ENCODE results near the gene DCAKD.

The DCAKD gene

GRCh38 chr17:45031231-45032173 is 19.9 kb downstream of the DCAKD start:
- no peak for DNase-seq (ENCODE audit: low read depth in 2 of 3, low spot score in 1 of 3)

DNA sequence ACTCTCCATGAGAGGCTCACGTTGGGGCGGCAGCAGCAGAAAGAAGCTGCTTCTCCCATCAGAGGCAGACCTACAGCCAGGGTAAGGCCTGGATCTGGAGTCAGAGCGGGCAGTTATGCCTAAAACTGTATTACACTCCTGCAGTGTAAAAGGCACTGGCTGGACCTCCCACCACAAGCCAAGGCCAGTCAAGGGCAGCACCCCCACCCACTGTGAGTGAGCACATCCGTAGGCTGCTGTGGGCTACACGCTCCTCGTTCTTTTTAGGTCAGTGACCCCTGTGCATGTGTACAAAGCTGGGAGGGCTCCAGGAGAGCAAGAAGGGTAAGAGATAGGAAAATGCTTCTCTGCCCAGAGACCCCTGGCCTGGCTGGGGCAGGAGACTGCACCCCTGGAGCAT is 20.7 kb downstream of the DCAKD start:
- no peak for DNase-seq (ENCODE audit: low read depth in 2 of 3, low spot score in 1 of 3)

GRCh38 chr17:45029758-45030423 is 21.5 kb downstream of the DCAKD start:
- DNase-seq (ENCODE audit: low read depth in 2 of 3, low spot score in 1 of 3), result no peak

GRCh38 chr17:45029096-45029495 is 22.3 kb downstream of the DCAKD start:
- no peak for DNase-seq (ENCODE audit: low read depth in 2 of 3, low spot score in 1 of 3)

- no peak for DNase-seq (ENCODE audit: low read depth in 2 of 3, low spot score in 1 of 3)
These were observed 28.6 kb downstream of the DCAKD start for GRCh38 chr17:45022655-45023339.

DNA sequence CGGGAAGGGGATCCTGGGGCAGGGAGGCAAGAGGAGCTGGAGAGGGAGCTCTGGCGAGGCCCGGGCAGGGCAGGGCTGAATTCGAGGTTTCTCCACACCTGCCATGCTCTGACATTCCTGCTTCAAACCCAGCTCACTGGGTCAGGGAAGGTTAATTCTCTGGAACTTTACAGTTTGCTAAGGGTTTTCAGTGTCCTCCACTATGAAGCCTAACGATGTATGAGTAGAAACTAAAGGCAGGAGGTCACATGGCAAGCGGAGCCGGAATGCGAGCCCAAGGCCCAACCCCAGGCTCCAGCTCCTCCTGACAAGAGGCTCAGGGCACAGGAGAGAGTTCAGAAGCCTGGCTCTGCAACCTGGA is 29.2 kb downstream of the DCAKD start:
- DNase-seq (ENCODE audit: low read depth in 2 of 3, low spot score in 1 of 3), result no peak

DNA sequence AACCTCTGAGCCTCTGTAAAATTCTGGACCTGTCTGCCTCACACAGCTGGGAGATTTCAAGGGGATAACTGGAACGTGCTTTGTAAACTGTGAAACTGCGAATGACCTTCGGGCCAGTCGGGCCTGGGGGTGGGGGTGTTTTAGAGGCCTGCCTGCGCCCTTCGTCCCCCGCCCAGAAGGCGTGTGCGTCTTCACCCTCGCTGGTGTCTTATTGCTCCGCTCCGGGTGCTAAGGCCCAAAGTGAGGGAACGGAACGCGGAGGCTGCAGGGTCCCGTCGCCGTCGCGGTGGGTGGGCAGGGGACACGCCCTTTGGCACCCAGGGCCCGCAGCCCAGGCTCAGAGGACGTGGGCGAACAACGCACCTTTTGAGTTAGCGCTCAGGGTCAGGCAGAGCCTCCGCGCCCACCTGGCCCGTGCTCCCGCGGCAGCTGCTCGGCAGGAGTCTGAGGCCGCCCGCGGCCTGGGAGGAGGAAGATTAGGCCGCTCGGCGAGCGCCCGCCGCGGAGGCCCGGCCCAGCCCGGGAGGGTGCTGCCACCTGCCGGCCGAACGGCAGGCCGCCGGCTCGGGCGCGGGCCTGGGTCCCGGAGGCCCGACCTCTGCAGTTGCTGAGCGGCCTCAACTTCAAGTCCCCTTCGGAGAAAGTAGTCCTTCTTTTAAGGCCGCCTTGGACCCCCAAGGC is 29.7 kb downstream of the DCAKD start:
- DNase-seq (ENCODE audit: low read depth in 2 of 3, low spot score in 1 of 3), result peak; percentile 18 to 57 (median 57)

- no peak for DNase-seq (ENCODE audit: low read depth in 2 of 3, low spot score in 1 of 3)
These were observed 30.9 kb downstream of the DCAKD start for GRCh38 chr17:45020354-45021138.

GRCh38 chr17:45018848-45019711 is 32.4 kb downstream of the DCAKD start:
- DNase-seq (ENCODE audit: low read depth in 2 of 3, low spot score in 1 of 3), result peak in 1 of 3 donors; percentile 28

GRCh38 chr17:45018514-45018847 is 33.0 kb downstream of the DCAKD start:
- no peak for DNase-seq (ENCODE audit: low read depth in 2 of 3, low spot score in 1 of 3)

GRCh38 chr17:45016823-45017222 is 34.6 kb downstream of the DCAKD start:
- no peak for DNase-seq (ENCODE audit: low read depth in 2 of 3, low spot score in 1 of 3)

- DNase-seq (ENCODE audit: low read depth in 2 of 3, low spot score in 1 of 3), result no peak
These were observed 35.2 kb downstream of the DCAKD start for GRCh38 chr17:45016237-45016636.

GRCh38 chr17:45013021-45013997 is 38.1 kb downstream of the DCAKD start:
- DNase-seq (ENCODE audit: low read depth in 2 of 3, low spot score in 1 of 3), result no peak

DNA sequence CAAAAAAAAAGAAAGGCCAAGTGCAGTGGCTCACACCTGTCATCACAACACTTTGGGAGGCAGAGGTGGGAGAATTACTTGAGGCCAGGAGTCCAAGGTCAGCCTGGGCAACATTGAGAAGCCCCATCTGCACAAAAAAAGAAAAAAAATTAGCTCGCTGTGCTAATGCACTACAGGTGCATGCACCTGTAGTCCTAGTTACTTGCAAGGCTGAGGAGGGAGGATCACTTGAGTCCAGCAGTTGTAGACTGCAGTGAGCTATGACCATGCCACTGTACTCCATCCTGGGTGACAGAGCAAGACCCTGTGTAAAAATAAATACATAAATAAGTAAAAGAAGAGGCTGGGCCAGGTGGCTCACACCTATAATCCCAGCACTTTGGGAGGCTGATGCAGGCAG is 39.7 kb downstream of the DCAKD start:
- DNase-seq (ENCODE audit: low read depth in 2 of 3, low spot score in 1 of 3), result no peak

GRCh38 chr17:45009676-45010467 is 41.6 kb downstream of the DCAKD start:
- no peak for DNase-seq (ENCODE audit: low read depth in 2 of 3, low spot score in 1 of 3)

GRCh38 chr17:45008216-45008615 is 43.2 kb downstream of the DCAKD start:
- DNase-seq (ENCODE audit: low read depth in 2 of 3, low spot score in 1 of 3), result no peak

GRCh38 chr17:45006927-45007461 is 44.4 kb downstream of the DCAKD start:
- no peak for DNase-seq (ENCODE audit: low read depth in 2 of 3, low spot score in 1 of 3)
